GM13977 (cell line): ENCODE measurements around the gene NAA38.

Source experiments
- DNase-seq: peaks from one replicate; pipeline ENCODE4 v3.0.0; 2012; ENCODE audit warnings: low spot score
- CTCF ChIP-seq: IDR thresholded peaks from 2 replicates; pipeline ENCODE4 v1.5.1; 2012; ENCODE audit warnings: mild to moderate bottlenecking, control low read depth; ENCODE audit not compliant: insufficient read depth; ENCODE audit errors: extremely low read depth, missing control alignments
- in situ Hi-C: fragments of 300-500 bp; cut with MboI; formaldehyde crosslinking; loops from one replicate; pipeline ENCODE4 v1.12.0; 2022; ENCODE audit warnings: low sequenced_read_pairs, low pct_unique_long_range_greater_than_20kb, mixed read lengths, inconsistent platforms; ENCODE audit not compliant: unreplicated experiment

Gene NAA38

GRCh38 chr17:7843536-7844291 is 13.6 kb downstream of the NAA38 start:
- DNase-seq, result peak; percentile 96
- TF ChIP-seq CTCF, result no peak
- in situ Hi-C loops, result no loop called here

DNA sequence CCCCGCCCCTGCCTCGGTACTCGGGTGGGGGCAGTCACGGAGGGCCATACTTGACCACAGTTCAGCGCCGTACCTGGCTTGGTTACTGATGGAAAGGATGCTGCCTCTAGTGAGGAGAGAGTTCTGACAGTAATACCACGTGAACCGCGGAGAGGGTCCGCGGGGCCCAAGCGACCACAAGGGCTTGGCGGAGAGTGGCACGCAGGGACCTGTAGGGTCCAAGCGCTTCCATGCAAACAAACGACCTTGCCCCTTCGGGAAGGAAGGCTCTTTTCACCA is 14.2 kb downstream of the NAA38 start:
- in situ Hi-C loops, result no loop called here
- no peak for TF ChIP-seq CTCF
- DNase-seq, result no peak

- peak; percentile 33 for TF ChIP-seq CTCF
- peak; percentile 85 for DNase-seq
- in situ Hi-C loops, result no loop called here
Observed at GRCh38 chr17:7842380-7843256, 14.7 kb downstream of the NAA38 start.

GRCh38 chr17:7841915-7842379 is 15.4 kb downstream of the NAA38 start:
- no peak for TF ChIP-seq CTCF
- peak; percentile 82 for DNase-seq
- in situ Hi-C loops, result no loop called here

- TF ChIP-seq CTCF, result peak; percentile 37
- in situ Hi-C loops, result no loop called here
- DNase-seq, result peak; percentile 72
Observed at GRCh38 chr17:7841396-7841914, 15.9 kb downstream of the NAA38 start.

- in situ Hi-C loops, result no loop called here
- no peak for TF ChIP-seq CTCF
- DNase-seq, result no peak
Observed at GRCh38 chr17:7840875-7841274, 16.5 kb downstream of the NAA38 start.
